Fibroblast of skin of left biceps (primary cell): ENCODE results near the gene P2RY14.

Experiments used
- DNase-seq, 2 experiments: peaks; one replicate each; pipeline ENCODE4 v3.0.0-alpha.2; 2013; ENCODE audit warnings: low read depth in 2 of 2

P2RY14 gene

DNA sequence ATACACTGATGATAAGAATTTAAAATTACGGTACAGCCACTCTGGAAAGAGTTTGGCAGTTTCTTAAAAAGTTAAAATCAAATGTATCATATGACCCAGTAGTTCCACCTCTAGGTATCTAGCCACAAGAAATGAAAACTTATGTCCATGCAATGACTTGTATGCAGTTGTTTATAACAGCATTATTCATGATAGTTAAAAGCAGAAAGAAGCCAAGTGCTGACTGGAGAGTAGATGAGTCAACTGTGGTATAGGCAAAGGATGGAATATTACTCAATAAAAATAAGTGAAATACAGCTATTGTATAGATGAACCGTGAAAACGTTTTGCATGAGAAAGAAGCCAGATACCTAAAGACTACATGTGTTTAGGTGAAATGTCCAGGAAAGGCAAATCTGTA lies 23.4 kb upstream of the P2RY14 start:
- peak; percentile 50 to 52 for DNase-seq

GRCh38 chr3:151300539-151300938 lies 22.2 kb upstream of the P2RY14 start:
- DNase-seq = no peak

DNA sequence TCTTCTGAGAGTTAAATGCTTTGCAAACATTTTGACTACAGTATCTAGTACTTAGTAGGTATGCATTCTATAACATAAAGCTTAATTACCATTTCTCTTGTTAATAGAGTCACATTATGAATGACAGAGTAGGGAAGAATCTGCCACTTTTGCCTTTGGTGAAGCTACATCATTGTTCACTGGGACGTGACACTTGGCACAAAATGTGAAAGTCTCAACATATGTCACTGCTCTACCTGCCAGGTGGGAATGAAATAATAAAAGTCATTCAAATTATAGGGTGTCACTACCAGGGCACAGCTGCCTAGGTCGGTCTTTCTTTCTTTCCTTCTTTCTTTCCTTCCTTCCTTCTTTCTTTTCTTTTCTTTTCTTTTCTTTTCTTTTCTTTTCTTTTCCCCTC lies 20.7 kb upstream of the P2RY14 start:
- no peak for DNase-seq

- DNase-seq = no peak
Observed at GRCh38 chr3:151297429-151297828, 19.1 kb upstream of the P2RY14 start.

DNA sequence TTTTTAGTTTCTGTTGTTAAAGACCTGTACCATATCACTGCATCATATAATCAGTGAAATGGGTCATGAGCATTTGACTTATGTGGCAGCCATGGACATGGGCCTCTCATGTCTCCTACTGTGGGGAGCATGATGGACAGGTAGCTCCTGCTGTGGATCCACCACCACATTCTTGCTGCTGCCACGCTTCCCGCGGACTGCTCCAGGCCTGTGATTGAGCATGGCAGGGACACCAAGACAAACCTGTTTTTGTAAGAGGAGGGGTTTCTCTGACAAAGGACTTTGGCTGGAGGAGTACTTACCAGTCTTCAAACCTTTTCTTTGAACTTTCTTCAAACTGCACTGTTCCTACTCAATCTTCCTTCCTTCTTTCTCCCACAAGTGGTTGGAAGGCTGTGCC lies 17.9 kb upstream of the P2RY14 start:
- no peak for DNase-seq

GRCh38 chr3:151293127-151293526 lies 14.8 kb upstream of the P2RY14 start:
- DNase-seq = no peak

DNA sequence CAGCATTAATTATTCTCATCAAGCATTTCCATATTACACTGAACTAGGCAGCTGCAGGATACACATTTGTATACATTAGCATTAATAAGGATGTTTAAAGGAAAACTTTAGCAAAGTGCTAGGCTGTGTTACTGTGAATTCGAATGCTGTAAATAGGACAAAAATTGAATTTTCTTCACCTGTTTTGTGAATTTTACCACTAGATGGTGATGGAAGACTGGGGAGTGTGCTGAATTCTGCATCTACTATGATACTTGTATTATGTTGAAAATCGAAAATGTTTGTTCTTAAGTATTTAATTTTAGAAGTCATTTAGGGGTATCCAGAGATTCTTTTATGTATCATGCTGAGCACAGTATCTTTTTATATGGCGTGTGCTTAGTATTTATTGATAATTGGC lies 12.3 kb upstream of the P2RY14 start:
- DNase-seq = no peak

- no peak for DNase-seq
Observed at GRCh38 chr3:151289445-151289844, 11.1 kb upstream of the P2RY14 start.

GRCh38 chr3:151285940-151286339 lies 7.6 kb upstream of the P2RY14 start:
- DNase-seq = no peak

GRCh38 chr3:151283907-151284461 lies 5.6 kb upstream of the P2RY14 start:
- DNase-seq = no peak

DNA sequence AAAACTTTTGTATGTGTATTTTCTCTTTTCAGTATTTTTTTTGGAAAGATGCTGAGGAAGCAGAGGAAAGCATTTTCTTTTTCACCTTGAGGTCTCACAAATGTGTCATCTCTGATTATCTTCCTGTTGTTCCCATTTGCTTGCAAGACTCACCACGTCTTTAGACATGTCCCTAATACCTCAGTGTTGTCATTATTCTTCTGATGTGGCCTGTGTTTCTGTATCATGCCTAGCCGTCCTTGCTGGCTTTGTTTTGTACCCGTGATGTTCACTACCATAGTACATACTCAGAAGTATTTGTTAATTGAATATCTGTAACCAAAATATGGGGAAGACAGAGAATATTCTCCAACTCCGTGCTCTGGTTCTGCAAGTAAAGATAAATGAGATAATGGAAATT lies 5.0 kb upstream of the P2RY14 start:
- DNase-seq = no peak

GRCh38 chr3:151282921-151283320 lies 4.6 kb upstream of the P2RY14 start:
- DNase-seq = peak; percentile 34

- DNase-seq = peak; percentile 72 to 80
Observed at GRCh38 chr3:151281671-151282324, 3.5 kb upstream of the P2RY14 start.

DNA sequence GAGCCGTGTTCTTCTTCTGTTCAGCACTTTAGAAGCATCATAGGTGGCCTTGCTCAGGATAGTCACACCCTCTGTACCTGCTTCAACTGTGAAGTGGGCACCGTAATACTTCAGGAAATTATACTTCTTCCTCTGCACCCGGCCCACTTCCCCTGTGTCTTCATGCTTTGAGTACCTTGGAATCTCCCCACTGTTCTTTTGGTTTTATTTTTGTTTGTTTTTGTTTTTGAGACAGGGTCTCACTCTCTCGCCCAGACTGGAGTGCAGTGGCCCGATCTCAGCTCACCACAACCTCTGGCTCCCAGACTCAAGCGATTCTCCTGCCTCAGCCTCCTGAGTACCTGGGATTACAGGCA lies 1.7 kb downstream of the P2RY14 start:
- DNase-seq = no peak

DNA sequence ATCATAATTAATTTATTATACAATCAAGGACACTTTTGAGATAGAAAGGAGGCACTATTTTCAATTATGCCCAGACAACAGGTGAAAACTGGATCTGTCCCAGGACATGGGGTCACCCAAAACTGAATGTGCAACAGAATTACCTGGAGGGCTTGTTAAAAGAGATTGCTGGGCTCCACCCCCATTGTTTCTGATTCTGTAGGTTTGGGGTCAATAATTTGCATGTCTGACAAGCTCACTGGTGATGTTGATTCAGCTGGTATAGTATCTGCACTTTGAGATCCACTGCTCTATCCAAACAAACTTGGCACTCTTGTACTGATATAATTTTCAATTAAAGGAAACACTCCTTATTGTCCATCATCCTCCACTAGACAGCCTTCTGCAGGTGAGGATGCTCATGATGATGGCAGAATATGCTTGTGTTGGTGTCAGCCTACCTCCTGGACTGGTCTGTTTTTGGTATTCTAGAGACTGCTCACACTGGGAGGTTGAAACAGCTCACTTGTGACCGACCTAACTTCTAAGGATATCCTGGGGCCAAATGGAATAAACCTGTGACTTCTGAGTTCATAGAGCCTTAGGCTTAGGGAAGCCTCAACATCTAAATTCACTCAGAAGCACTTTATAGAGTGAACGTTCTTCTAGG lies 2.2 kb downstream of the P2RY14 start:
- DNase-seq = no peak

GRCh38 chr3:151275091-151275490 lies 3.3 kb downstream of the P2RY14 start:
- no peak for DNase-seq

DNA sequence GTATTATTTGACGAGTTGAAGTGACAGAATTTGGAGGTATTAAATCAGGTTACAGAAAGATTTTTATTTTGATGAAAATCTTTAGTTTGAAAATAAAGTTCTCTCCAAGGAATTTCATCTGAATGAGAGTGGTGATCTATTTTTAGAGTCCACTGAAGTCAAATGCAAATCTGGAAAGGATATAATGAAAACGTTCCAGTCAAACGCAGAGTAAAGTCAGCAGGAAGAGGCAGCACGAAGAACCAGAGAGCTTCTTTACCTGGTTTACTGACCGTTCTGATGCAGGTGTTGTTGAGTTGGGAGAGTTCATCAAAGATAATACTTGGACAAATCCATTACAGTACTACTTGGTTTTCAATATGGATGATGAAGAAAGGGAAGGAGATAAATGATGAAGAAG lies 8.7 kb downstream of the P2RY14 start:
- no peak for DNase-seq

DNA sequence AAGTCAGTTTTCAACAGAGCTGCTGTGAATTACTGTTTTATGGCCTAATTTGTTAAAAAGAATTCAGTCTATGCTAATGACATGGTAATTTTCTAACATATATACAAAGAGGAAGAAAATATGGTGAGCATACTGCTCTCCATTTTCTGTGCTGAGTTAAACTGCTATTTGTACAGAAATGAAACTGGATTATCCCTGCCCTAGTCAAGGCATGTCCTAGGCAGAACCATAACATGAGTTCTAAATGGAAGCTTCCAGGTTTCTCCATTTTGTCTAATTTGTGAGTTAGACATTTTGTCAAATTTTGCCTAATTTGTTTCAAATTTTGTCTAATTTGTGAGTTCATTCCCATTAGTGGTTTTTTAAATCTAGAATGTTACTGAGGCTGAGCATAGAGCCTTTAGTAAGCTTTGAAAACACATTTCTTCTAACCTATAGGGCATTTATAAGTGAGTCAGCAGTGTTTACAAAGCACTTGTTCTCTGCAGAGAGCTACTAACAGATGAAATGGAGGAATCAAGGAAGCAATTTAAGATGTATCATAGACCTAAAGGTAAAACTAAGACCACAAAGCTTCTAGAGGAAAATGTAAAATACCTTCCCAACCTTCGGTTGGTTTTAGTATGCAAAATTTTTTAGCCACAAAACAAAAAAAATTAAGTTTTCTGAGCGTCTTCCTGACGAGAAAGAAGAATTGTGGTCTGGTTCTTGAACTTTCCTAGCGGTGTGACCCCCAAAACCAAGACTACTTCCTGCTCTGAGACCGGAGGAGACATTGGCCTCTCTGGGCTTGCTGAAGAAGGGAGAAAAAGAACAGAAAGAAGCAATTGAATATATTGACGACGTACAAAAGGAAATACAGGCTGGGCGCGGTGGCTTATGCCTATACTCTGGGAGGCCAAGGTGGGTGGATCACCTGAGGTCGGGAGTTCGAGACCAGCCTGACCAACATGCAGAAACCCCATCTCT lies 9.8 kb downstream of the P2RY14 start:
- DNase-seq = no peak

- no peak for DNase-seq
Observed at GRCh38 chr3:151267066-151267465, 11.3 kb downstream of the P2RY14 start.

GRCh38 chr3:151265866-151266265 lies 12.5 kb downstream of the P2RY14 start:
- DNase-seq = no peak

DNA sequence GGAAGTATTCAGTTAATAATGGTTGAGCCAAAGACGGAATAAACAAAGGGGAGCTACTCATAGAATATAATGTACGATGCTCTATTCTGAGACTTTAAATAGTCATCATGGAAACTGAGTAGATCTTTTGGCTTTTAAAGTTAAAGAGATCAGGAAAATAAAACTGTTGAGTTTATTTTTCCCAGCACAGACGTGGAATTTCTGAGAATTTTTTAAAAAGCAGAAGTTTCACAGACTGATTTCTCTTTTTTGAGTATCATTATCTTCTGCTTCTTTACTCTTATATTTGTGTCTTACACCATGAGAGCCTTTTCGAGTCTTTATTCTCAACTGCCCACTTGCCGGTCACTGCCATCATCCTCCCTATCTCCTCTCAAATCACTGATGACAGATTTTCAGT lies 13.2 kb downstream of the P2RY14 start:
- no peak for DNase-seq

DNA sequence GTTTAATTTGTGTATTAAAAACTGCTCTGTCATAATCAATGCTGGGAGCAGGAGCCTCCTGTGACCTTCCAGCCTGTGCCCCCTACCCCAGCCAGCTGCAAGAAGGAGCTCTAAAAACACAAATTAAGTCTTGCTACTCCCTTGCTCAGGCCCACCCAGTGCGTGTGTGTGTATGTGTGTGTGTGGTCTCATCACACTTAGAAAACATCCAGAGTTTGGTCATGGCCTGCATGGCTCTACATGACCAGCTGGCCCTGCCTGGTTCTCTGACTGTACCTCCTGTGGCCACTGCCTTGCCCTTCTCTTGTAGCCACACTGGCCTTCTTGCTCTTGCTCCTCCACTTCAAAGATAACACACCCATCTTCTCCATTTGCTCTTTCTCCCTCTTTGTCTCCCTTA lies 13.7 kb downstream of the P2RY14 start:
- DNase-seq = no peak
